PC-9 (cell line): ENCODE results near the gene SARS1.

ENCODE experiments used
- EZH2 ChIP-seq: fragments of 200-600 bp; sonication (generic); IDR thresholded peaks from 2 replicates; pipeline ENCODE4 v1.8.0; 2017; ENCODE audit warnings: antibody characterized with exemption, low read depth
- TF ChIP-seq, protein P1 (sequence below): fragments of 200-600 bp; sonication (generic); conservative IDR thresholded peaks from 2 replicates; pipeline ENCODE4 v1.6.1; 2017; ENCODE audit warnings: mixed run types, antibody characterized with exemption, mild to moderate bottlenecking, moderate library complexity

DNA sequence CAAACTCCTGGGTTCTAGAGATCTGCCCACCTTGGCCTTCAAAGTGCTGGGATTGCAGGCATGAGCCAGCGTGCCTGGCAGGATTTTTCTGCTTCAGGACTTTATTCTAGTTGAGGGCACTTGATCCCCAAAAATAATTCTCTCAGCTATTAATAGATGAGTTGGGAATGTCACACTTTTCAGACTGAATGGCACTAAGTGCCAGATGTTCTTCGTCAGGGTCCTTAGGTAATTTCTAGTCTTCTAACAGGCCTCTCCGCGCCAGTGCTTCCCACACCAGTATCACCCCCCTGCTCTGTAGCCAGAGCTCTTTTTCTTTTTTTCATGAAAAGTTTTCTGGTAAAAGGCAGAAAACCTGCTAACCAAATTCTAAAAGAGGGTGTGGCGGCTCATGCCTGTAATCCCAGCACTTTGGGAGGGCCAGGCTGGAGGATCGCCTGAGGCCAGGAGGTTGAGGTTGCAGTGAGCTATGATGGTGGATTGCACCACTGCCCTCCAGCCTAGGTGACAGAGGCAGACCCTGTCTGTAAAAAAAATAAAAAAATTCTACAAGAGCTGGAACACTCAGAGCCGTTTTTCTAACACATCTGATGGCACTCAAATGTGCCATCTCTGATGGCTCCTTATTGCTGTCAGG is 6.1 kb upstream of the SARS1 start:
- TF ChIP-seq, protein P1, sequence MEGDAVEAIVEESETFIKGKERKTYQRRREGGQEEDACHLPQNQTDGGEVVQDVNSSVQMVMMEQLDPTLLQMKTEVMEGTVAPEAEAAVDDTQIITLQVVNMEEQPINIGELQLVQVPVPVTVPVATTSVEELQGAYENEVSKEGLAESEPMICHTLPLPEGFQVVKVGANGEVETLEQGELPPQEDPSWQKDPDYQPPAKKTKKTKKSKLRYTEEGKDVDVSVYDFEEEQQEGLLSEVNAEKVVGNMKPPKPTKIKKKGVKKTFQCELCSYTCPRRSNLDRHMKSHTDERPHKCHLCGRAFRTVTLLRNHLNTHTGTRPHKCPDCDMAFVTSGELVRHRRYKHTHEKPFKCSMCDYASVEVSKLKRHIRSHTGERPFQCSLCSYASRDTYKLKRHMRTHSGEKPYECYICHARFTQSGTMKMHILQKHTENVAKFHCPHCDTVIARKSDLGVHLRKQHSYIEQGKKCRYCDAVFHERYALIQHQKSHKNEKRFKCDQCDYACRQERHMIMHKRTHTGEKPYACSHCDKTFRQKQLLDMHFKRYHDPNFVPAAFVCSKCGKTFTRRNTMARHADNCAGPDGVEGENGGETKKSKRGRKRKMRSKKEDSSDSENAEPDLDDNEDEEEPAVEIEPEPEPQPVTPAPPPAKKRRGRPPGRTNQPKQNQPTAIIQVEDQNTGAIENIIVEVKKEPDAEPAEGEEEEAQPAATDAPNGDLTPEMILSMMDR: no peak
- no peak for TF ChIP-seq EZH2
